Adipocyte (in vitro differentiated cells): ENCODE data around the gene RSRC1.
A peak's percentile ranks its signal among the peaks of the same experiment; 100 is the strongest.
"Not testable (repeated sequence)": the region's sequence is repeated elsewhere in the genome, so short reads cannot be mapped to it uniquely, and the experiment has no call there.

Source experiments
- DNase-seq: peaks from one replicate; pipeline ENCODE4 v3.0.0-alpha.2; 2015; ENCODE audit warnings: low read depth
- H3K27me3 ChIP-seq: replicated peaks from 2 replicates; pipeline ENCODE4 v1.7.0; 2013; ENCODE audit warnings: mild to moderate bottlenecking, low read length, moderate library complexity; ENCODE audit not compliant: control insufficient read depth, insufficient read depth
- H3K36me3 ChIP-seq: 2 replicates; pipeline ENCODE4 v1.7.0; 2013; ENCODE audit warnings: low read length, mild to moderate bottlenecking, moderate library complexity; ENCODE audit not compliant: control insufficient read depth, insufficient read depth, severe bottlenecking
- H3K4me1 ChIP-seq: 2 replicates; pipeline ENCODE4 v1.7.0; 2013; ENCODE audit warnings: mild to moderate bottlenecking, low read length, moderate library complexity; ENCODE audit not compliant: control insufficient read depth, insufficient read depth
- H3K4me3 ChIP-seq: 2 replicates; pipeline ENCODE4 v1.7.0; 2013; ENCODE audit warnings: mild to moderate bottlenecking, low read length, moderate library complexity
- H3K9ac ChIP-seq: 2 replicates; pipeline ENCODE4 v1.7.0; 2013; ENCODE audit warnings: mild to moderate bottlenecking, low read length, moderate library complexity
- H3K9me3 ChIP-seq: 2 replicates; pipeline ENCODE4 v1.7.0; 2013; ENCODE audit warnings: mild to moderate bottlenecking, low read length, moderate library complexity; ENCODE audit not compliant: control insufficient read depth

RSRC1 gene

DNA sequence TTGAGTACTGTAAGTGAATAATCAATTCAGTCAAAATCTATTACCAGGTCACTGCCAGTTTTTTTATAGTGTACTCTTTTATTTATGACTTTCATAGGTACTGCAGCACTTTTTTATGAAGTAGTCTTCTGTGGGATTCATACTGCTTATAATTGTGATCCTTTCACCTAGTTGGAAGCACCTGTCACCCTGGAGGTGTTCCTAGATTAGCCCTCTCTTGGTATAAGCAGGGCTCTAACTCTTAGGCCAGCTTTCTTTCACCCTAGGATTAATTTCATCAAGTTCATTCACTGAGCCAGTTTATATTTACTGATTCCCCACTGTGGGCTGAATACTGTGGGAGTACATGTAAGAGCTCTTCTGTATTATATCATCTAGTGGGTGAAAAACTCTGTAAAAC is 395.2 kb downstream of the RSRC1 start:
- no peak overlapping the region for H3K4me3 ChIP-seq
- H3K9ac ChIP-seq, result no peak overlapping the region
- no peaks in the 10 kb centered on the region for H3K9me3 ChIP-seq
- no peaks in the 10 kb centered on the region for H3K27me3 ChIP-seq
- DNase-seq, result no peak
- no peaks in the 10 kb centered on the region for H3K36me3 ChIP-seq
- H3K4me1 ChIP-seq, result no peaks in the 10 kb centered on the region

- no peak overlapping the region for H3K4me3 ChIP-seq
- H3K9me3 ChIP-seq, result no peaks in the 10 kb centered on the region
- H3K36me3 ChIP-seq, result no peaks in the 10 kb centered on the region
- H3K9ac ChIP-seq, result no peak overlapping the region
- no peaks in the 10 kb centered on the region for H3K4me1 ChIP-seq
- H3K27me3 ChIP-seq, result no peaks in the 10 kb centered on the region
- DNase-seq, result no peak
Measured at GRCh38 chr3:158506456-158506855, 396.6 kb downstream of the RSRC1 start.

DNA sequence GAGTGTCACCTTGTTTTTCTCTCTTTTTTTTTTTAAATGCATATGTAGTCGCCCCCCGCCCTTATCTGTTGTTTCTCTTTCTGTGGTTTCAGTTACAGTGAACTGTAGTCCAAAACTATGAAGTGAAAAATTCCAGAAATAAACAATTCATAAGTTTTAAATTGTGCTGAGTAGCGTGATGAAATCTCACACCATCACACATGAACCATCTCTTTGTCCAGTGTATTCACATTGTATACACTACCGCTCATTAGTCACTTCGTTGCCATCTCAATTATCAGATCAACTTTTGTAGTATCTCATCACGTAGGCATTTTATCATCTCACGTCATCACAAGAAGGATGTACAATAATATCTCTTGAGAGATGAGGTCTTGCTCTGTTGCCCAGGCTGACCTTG is 398.6 kb downstream of the RSRC1 start:
- no peak for DNase-seq
- no peaks in the 10 kb centered on the region for H3K36me3 ChIP-seq
- H3K4me3 ChIP-seq, result no peak overlapping the region
- no peaks in the 10 kb centered on the region for H3K4me1 ChIP-seq
- H3K9me3 ChIP-seq, result no peaks in the 10 kb centered on the region
- no peaks in the 10 kb centered on the region for H3K27me3 ChIP-seq
- no peak overlapping the region for H3K9ac ChIP-seq

GRCh38 chr3:158509891-158510290 is 400.0 kb downstream of the RSRC1 start:
- H3K4me3 ChIP-seq, result no peak overlapping the region
- H3K27me3 ChIP-seq, result no peaks in the 10 kb centered on the region
- no peaks in the 10 kb centered on the region for H3K4me1 ChIP-seq
- H3K36me3 ChIP-seq, result no peaks in the 10 kb centered on the region
- no peaks in the 10 kb centered on the region for H3K9me3 ChIP-seq
- DNase-seq, result no peak
- H3K9ac ChIP-seq, result no peak overlapping the region

DNA sequence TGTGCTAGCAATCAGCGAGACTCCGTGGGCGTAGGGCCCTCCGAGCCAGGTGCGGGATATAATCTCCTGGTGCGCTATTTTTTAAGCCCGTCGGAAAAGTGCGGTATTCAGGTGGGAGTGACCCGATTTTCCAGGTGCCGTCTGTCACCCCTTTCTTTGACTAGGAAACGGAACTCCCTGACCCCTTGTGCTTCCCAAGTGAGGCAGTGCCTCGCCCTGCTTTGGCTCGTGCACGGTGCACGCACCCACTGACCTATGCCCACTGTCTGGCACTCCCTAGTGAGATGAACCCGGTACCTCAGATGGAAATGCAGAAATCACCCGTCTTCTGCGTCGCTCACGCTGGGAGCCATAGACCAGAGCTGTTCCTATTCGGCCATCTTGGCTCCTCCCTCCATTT is 406.8 kb downstream of the RSRC1 start:
- H3K36me3 ChIP-seq, DNase-seq, H3K27me3 ChIP-seq, H3K4me3 ChIP-seq, H3K9me3 ChIP-seq, H3K9ac ChIP-seq: not testable (repeated sequence)
- peaks cover 13% of the 10 kb centered on the region for H3K4me1 ChIP-seq

- Histone ChIP-seq H3K36me3 (no peaks in the 10 kb centered on the region), H3K4me1 (peaks cover 32% of the 10 kb centered on the region), H3K27me3 (no peaks in the 10 kb centered on the region), H3K9ac (no peak overlapping the region), H3K4me3 (no peak overlapping the region), H3K9me3 (peaks cover 8% of the 10 kb centered on the region)
- no peak for DNase-seq
Measured at GRCh38 chr3:158519776-158520175, 409.9 kb downstream of the RSRC1 start.

- peaks cover 12% of the 10 kb centered on the region for H3K9me3 ChIP-seq
- no peaks in the 10 kb centered on the region for H3K27me3 ChIP-seq
- DNase-seq, result peak; percentile 9
- no peak overlapping the region for H3K9ac ChIP-seq
- peak overlapping the region; percentile 24 for H3K4me3 ChIP-seq
- H3K4me1 ChIP-seq, result peaks cover 32% of the 10 kb centered on the region
- H3K36me3 ChIP-seq, result no peaks in the 10 kb centered on the region
Measured at GRCh38 chr3:158520433-158520832, 410.5 kb downstream of the RSRC1 start.

GRCh38 chr3:158522221-158523136 is 412.6 kb downstream of the RSRC1 start:
- Histone ChIP-seq H3K27me3 (no peaks in the 10 kb centered on the region), H3K9ac (no peak overlapping the region), H3K36me3 (no peaks in the 10 kb centered on the region), H3K4me1 (peaks cover 32% of the 10 kb centered on the region), H3K4me3 (no peak overlapping the region), H3K9me3 (peaks cover 12% of the 10 kb centered on the region)
- DNase-seq, result peak; percentile 56

DNA sequence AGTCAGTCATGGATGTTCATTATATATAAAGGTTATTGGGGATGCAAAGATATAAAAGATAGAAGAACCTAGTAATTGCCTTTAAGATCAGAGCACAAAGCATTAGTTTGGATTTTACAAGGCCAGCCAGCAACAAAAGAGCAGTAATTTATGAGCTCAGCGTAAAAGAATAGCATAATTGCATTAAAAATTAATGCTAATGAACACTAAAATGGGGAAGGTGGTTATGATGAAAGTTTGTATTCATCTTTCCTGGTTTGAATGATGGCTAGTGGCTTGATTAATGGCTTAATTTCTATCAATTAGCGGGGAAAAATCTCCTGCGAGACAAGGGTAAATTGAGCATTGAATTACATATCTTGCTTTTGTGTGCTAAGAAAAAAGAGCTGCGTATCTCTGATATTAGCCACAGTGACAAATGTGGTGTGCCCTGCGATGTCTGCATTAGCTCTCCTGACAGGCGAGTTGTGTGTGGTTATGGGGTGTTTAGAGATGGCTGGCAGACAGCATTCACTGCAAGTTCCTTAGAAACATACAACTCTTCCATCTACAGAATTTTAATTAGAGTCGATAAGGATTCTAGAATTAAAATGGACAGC is 418.3 kb downstream of the RSRC1 start:
- no peak for DNase-seq
- H3K4me1 ChIP-seq, result peaks cover 7% of the 10 kb centered on the region
- H3K9me3 ChIP-seq, result peaks cover 12% of the 10 kb centered on the region
- no peaks in the 10 kb centered on the region for H3K36me3 ChIP-seq
- no peaks in the 10 kb centered on the region for H3K27me3 ChIP-seq
- no peak overlapping the region for H3K9ac ChIP-seq
- H3K4me3 ChIP-seq, result no peak overlapping the region

DNA sequence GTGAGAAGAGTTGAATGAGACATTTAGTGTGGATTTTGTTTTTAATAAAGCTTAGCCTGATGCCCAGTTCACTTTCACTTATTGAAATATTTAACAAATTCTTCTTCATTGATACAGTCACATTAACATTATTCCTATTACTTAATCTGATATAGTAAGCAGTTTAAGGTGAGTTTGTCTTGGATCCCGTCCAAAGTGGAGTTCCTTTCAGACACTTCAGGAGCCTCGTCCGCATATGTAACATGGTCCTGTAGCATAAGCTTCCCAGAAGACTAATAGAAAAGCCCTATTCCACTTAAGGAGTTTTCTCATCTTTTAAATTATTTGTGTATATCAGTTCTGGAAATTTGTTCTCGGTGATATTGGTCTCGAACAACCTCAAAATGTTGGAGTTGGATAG is 421.4 kb downstream of the RSRC1 start:
- Histone ChIP-seq H3K4me1 (no peaks in the 10 kb centered on the region), H3K9ac (no peak overlapping the region), H3K4me3 (no peak overlapping the region), H3K9me3 (no peaks in the 10 kb centered on the region), H3K27me3 (no peaks in the 10 kb centered on the region), H3K36me3 (no peaks in the 10 kb centered on the region)
- no peak for DNase-seq

- H3K27me3 ChIP-seq, result no peaks in the 10 kb centered on the region
- no peaks in the 10 kb centered on the region for H3K9me3 ChIP-seq
- H3K4me1 ChIP-seq, result no peaks in the 10 kb centered on the region
- peak; percentile 74 for DNase-seq
- H3K9ac ChIP-seq, result no peak overlapping the region
- H3K36me3 ChIP-seq, result no peaks in the 10 kb centered on the region
- no peak overlapping the region for H3K4me3 ChIP-seq
Measured at GRCh38 chr3:158532099-158532734, 422.3 kb downstream of the RSRC1 start.
